Measurements from ENCODE around the gene AKAP13.

Gene AKAP13

GRCh38 chr15:85470563-85471271, 90.3 kb downstream of the AKAP13 start:
- DNase-seq (ENCODE audit: insufficient read length, low spot score) = no peak
- no peak for TF ChIP-seq CTCF (IDR thresholded peaks at IDR 0.05; ENCODE audit: insufficient read depth, missing control alignments)
- FAIRE-seq = no peak

GRCh38 chr15:85472349-85472748, 91.9 kb downstream of the AKAP13 start:
- no peak for TF ChIP-seq CTCF (IDR thresholded peaks at IDR 0.05; ENCODE audit: insufficient read depth, missing control alignments)
- FAIRE-seq (no peak), DNase-seq (ENCODE audit: insufficient read length, low spot score) (no peak)

DNA sequence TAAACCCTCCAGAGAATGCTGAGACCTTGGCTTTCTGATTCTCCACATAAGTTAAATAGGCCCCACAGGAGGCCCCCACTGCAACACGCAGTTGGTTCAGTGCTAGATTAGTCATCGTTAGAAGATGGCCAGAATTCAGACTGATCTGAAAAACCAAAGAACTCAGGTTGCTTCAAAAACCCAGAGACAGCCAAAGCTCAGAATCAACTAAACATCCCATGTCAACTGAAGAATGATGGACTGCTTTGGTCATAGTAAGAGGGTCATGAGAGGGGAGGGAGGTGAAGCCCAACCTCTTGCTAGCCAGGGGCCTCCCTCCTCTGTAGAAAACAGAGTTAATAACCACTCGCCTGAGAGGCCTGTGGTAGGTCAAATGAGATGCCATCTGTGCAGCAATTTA, 93.1 kb downstream of the AKAP13 start:
- no peak for FAIRE-seq
- DNase-seq (ENCODE audit: insufficient read length, low spot score) = no peak

GRCh38 chr15:85474700-85475316, 94.4 kb downstream of the AKAP13 start:
- DNase-seq (ENCODE audit: insufficient read length, low spot score) = no peak
- FAIRE-seq = no peak
- TF ChIP-seq CTCF (IDR thresholded peaks at IDR 0.05; ENCODE audit: insufficient read depth, missing control alignments) = no peak

More for the DNA sequence above, 93.1 kb downstream of the AKAP13 start:
- no peak for TF ChIP-seq CTCF (IDR thresholded peaks at IDR 0.05; ENCODE audit: insufficient read depth, missing control alignments)

DNA sequence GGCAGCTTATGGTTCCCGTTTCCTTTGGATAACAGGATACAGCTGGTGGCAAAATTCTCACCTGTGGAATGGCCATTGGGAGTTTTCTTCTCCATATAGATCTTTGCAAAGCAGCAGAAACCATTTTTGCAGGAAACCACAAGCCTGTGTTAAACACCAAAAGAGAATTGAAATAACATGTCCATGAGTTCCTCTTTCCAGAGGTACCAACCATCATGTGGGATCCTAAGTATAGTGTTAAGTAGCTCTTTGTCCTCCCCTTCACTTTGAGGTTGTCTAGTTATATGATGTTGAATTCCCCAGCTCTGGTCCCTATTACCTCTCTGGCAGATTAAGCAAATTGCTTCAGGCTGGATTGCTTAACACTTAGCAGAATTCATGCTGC, 94.9 kb downstream of the AKAP13 start:
- TF ChIP-seq CTCF (IDR thresholded peaks at IDR 0.05; ENCODE audit: insufficient read depth, missing control alignments) = no peak
- FAIRE-seq = no peak
- DNase-seq (ENCODE audit: insufficient read length, low spot score) = no peak

DNA sequence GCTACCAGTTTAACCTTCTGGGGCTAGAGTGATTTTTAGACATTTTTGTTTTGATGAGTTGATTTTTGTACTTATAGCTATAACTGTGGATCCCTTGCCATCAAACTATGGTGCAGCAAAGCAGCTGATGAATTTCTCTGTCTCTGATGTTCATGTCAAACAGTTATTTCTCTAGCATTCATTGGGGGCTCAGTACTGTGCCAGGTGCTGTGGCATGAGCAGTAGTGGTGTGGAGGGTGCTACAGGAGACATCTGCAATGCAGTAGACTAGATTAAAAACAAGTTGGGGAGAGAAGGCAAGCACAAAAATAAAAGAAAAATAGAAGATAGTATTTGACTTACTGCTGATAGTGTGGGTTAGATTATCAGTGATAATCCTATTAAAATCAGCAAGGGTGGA, 95.3 kb downstream of the AKAP13 start:
- FAIRE-seq = peak; percentile 67
- no peak for TF ChIP-seq CTCF (IDR thresholded peaks at IDR 0.05; ENCODE audit: insufficient read depth, missing control alignments)
- DNase-seq (ENCODE audit: insufficient read length, low spot score) = no peak

GRCh38 chr15:85477061-85477460, 96.7 kb downstream of the AKAP13 start:
- no peak for TF ChIP-seq CTCF (IDR thresholded peaks at IDR 0.05; ENCODE audit: insufficient read depth, missing control alignments)
- no peak for FAIRE-seq

More at GRCh38 chr15:85477061-85477460, 96.7 kb downstream of the AKAP13 start:
- DNase-seq (ENCODE audit: insufficient read length, low spot score) = no peak

Measured in D721Med (cell line).